HG02852 (cell line): Measurements from ENCODE around the gene TENM4.

Experiments
- ATAC-seq: cut with Tn5 transposase; IDR thresholded peaks from one replicate; pipeline ENCODE4 v1.9.1; 2021; ENCODE audit warnings: mild to moderate bottlenecking, moderate library complexity; ENCODE audit not compliant: unreplicated experiment

The TENM4 gene

DNA sequence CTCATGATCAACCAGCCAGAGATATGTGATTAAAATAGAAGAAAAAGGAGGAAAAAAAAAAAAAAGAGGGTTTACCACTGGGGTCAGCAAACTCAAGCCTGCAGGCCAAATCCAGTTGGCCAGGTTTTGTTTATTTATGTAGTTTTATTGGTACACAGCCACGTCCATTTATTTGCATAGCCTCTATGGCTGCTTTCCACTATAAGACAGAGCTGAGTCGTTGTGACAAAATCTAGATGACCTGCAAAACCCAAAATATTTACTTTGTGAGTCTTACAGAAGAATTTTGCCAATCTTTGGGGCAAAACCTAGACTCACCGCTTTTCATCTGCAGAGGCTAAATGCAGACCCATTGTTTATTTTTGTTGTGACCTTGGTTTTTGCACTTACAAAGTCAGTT, 87.1 kb downstream of the TENM4 start:
- ATAC-seq, result no peak

DNA sequence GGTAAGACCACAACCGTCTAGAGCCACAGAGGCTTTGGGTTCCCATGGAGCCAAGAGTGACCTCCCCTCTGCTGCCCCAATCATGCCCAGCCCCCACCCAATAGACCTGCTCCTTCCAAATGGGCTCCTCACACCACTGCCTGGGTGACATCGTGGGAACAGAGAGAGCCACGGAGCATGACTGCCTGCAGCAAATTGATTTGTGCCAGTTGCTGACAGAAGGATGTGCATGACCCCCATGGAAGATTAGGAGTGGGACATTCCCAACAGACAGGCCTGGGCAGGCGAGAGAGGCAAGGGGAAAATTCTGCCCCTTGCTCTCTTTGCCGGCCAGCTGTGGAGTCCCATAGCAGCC, 88.5 kb downstream of the TENM4 start:
- no peak for ATAC-seq

DNA sequence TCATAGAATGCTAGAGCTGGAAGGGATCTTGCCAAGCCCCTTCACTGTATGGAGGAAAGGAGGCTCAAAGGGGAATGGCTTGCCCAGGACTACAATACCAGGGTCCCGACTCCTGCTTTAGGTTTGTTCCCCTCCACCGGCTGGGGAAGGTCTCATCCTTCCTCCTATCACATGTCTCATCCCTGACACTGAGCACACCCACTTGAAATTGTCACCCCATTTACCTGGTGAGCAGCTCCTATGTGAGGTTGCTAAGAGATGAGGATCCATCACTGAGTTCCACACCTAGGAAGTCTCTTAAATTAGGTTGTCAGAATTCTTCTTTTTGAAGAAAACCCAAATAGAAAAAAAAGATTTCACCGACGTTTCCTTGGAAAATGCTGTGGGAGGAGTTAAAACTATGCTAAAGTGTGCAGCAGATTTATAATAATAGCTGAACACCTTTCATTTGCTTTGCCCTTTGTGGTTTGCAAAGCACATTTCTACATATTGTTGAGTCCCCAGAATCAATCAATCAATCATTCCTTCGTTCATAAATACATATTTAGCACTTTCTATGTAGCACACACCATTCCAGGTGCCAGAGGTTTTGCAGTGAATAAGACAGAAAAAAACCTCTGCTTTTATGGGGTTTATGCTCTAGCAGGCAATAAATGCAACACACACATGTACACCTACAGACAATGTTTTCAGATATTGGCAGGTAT, 91.7 kb downstream of the TENM4 start:
- no peak for ATAC-seq

DNA sequence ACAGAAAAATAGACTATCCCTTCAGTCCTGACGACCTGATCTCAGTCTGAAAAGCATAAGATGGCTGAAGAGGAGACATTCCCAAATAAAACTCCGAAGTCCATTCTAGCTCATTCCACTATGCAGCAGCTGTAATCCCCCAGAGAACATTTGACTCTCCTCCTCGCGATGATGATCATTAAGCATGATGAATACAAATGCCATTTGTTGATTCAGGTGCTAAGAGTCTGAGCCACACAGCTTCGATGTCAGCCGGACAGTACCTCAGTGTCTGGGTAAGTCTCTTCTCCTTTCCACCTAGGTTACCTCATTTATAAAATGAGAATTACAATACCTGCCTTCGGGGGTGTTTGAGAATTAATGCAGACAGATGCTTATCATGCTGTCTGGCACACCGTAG, 94.8 kb downstream of the TENM4 start:
- no peak for ATAC-seq

DNA sequence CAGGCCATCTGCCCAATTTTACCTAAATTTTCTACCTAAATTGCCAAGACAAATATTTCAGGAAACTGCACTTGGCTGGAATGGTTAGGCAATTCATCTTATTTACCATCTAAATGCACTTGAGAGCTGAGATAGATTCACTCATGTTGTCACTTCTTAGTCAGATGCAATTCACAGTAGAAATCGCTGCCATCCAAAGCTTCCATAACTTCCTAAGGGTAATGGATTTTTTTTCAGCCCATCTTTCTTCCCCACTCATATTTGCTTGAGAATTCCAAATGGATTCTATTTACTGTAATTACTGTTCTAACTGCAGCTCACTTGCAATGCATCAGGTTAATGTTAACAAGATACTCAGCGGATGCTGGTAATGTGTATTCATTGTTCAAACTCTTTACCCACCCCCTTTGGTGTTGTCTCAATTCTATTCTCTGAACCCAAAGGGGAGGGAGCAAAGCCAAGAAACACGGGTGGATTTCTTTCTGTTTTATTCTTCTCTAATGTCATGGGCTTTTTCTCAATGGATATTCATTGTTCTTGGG, 96.0 kb downstream of the TENM4 start:
- no peak for ATAC-seq

DNA sequence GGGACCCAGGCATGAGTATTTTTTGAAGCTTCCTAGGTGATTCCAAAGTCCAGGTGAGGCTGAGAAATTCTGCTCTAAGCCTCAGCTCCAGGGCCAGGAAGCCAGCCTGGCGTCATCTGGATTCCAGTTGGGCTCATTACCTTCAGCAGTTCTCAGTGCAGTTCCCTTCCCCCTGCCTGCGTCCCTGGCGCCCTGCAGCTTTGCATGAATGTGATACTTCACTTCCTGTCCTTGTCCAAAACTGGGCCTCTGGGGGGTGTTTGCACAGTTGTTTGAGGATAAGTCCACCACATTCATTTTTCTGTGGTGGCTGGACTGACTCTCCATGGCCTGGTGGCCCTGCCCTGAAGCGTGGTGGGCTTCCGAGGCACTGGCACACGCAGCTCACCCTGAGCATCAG, 98.1 kb downstream of the TENM4 start:
- ATAC-seq, result no peak

DNA sequence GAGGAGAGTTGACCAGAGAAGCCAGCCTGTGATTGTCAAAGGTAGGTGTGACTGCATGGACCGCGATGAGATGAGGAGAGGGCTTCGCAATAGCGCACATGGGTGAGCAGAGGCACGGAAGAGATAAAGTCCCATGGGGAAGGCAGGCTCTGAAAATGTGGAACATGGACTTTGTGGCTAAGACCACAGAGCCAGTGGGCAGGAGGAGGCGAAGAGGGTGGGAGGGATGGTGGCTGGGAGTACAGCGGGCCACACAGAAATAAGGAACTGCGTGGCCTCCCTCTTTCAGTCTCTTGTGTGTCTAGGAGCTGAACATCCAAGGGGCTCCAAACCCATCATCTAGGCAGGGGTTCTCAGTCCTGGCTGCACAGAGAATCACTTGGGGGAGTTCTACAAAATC, 98.6 kb downstream of the TENM4 start:
- ATAC-seq, result no peak

DNA sequence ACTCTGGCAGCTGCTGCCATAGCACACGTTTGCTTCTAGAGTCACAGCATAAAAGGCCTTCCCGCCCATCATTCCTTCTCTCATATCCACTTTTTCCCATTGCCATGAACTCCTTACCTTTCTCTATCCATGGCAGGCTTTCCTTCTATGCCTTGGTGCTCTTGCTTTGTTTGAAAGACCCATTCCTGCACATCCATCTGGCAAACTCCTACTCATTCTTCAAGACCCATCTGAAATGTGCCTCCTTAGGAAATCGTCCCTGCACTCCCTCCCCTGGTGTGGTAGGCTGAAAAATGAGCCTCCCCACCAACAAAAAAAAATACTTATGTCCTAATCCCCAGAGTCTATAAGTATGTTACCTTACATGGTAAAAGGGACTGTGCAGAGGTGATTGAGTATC, 100.3 kb downstream of the TENM4 start:
- ATAC-seq, result no peak

DNA sequence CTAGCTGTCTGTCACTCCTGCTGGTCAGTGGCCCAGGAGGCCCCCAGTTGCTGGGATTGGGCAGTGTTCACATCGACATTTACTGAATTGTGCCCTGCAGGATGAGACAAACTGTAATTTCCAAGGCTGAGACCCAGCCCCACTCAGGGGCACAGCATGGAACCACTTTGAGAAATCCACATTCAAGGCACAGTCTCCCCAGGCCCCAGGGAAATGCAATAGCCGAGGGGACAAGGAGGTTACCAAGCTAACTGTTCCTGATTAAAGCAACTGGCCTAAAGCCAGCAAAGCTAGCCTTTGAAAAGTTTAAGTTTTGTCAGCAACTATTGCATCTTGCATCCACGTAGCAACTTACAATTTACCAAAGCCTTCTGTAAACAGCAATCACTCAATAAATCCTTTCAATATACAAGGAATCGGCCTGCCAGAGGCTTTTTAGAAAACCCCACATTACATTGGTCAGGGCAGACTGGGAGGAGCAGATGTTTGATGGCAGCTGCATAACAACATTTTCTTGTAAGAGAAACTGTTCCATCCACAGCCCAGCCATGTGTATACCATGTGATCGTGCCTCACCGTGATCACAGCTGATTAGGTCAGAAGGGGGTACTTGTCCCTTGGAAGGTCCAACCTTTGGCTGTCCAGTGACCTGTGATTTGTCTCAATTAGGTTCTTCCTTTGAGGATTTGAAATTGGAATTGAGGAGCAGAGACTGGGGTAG, 103.9 kb downstream of the TENM4 start:
- no peak for ATAC-seq

DNA sequence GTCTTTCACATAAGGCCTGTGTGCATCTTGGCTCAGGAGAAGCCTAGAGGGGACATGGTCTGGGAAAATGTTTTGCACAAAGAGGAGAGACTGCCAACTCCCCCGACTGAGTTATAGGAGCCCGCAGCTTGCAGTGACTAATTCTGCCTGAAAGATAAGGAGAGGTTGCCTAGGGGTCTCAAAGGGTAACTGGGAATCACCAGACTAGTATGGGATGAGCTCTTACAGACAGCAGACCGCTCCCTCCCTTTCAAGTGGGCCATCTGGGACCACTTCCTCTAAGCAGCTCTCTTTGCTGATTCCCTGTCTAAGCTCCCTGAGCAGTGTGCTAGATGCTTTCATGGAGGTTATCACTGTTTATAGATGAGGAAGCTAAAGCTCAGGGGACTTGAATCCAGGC, 105.1 kb downstream of the TENM4 start:
- no peak for ATAC-seq

DNA sequence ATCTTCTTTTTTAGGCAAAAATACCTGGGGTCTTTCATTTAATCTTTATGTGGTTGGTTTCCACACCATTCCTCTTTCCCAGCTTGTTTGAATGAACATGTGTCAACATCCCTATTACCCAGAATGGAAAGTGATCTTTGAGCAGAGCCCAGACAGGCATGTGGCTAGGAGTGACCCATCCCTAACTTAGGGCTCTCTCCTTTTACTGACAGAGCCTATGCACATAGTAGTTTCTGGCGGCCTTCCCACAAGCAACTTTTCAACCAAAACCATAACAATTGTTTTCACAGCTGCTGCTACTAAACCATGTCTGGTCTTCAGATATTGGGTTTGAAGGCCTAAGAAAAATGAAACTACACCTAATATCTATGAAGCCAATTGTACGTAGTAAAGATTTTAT, 107.5 kb downstream of the TENM4 start:
- ATAC-seq, result no peak

DNA sequence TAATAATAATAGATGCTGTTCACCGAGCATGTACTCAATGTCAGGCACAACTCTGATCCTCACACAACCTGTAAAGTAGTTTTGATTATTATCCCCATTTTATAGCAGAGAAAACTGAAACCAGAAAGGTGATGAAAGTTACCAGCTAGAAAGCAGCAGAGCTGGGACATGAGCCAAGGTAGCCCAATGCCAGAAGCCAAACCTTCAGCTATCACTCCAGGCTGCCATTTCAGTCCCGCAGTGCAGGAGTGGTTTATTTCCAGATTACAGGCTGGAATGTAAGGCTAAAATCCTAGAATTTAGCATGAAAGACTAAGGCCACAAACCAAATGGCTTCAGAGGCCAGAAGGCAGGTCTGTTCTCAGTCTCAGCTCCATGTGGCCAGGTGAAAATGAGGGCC, 108.8 kb downstream of the TENM4 start:
- ATAC-seq, result no peak

DNA sequence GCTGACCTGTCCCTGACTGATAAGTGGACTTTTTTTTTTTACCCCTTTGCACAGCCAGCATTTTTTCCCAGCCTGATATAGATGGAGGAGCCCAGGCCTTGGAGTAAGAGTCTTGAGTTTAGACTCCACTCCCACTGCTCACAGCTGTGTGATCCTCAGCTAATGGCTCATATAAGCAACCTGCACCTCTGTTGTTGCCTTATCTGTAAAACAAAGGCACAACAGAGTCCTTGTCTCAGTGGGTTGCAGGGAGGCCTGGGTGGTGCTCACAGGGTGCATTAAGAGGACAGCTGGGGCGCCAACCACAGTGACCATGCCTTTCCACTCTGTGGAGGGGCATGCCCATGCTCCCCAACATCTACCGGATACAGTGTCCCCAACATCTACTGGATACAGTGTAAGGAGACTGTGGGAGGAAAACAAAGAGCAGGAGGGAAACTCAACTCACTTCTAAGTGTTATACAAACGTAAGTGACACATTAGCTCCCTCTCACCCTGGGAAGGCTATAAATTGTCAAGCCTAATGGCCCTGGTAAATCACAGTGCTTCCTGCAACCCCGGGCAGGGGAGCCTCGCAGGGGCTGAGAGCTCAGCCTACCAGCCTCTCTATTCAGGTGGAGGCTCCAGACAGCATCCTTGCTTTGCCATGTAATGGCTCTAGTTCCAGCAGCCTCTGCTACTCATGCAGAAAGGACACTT, 109.5 kb downstream of the TENM4 start:
- no peak for ATAC-seq

DNA sequence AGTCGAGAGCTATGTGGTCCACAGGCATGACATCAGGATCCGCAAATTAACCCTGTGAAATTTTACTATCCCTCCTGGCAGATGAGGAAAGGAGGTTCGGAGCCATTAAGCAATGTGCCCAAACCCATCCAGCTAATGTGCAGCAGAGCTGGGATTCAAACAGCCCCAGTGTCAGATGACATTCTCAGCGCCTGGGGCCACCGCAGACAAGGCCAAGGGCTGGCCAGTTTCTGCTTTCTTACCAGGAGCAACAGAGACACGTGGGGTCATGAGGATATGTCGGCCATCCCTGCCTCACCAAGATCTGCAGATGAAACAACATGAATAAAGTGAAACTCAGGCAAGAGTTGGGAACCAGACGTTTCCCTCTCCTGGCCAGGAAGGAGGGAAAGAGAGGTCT, 110.2 kb downstream of the TENM4 start:
- ATAC-seq, result no peak

DNA sequence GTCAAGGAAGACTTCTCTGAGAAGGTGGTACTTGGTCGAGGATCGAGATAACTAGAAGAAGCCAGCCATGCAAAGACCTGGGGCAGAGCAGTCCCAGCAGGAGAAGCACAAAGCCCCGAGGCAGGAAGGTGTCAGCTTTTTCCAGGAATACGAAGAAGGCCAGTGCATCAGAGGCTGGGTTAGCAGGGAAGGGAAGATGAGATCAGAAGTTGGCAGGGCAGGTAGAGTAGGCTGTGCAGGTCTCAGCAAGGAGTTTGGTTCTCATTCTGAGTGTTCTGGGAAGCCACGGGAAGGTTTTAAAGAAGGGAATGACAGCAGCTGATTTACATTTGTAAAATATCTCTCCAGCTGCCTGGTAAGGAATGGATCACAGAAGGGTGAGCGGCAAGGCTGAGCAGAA, 111.3 kb downstream of the TENM4 start:
- no peak for ATAC-seq

DNA sequence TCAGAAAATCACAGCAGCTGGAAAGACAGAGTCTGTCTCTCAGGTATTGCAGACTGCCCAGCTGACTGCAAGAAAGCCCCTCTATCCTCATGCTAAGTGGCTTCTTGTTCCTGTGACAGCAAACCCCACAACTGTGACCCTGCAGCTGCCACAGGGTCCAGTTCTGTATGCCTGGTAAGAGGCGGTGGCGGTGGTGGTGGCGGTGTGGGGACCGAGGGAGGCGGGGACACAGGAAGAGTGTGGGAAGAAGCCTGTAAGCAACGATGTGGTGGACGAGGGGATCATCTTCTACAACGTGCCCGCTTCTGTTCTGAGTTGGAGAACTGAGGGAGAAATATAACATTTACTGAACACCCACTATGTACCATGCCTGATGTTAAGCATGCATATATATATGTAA, 112.4 kb downstream of the TENM4 start:
- no peak for ATAC-seq

DNA sequence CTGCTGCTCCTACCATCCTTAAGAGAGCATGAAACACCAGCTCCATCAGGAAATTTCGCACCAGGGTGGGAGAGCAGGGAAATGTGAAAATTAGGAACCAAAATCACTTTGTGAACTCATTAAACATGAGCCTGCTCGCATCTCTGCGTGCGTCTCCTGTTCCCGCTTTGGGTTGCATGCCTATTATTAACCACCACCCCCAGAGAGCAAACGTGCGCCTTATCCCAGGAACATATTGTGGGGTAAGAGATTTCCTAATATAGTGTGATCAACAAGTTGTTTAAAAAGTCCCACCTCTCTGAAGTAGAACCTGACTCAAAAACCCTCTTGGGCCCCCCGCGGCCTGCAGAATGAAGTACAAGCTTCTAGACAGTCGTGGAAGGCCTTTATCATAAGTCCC, 115.0 kb downstream of the TENM4 start:
- no peak for ATAC-seq

DNA sequence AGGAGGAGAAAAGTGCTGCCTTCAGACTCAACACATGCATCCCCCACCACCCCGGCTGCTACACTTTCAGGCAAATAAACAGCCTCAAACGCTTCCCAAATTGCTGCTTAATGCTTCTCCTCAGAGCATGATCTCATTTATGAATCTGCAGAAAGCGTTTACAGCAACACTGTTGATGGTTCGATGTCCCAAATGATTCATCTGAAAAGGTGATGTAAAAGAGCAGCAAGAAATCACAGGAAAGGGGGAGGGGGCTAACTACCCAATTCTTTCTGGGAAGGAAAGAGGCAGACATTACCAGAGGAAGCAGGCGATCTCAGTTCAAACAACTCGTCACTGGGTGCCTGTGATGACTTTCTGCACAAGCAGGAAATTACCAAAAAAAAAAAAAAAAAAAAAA, 119.6 kb downstream of the TENM4 start:
- no peak for ATAC-seq

DNA sequence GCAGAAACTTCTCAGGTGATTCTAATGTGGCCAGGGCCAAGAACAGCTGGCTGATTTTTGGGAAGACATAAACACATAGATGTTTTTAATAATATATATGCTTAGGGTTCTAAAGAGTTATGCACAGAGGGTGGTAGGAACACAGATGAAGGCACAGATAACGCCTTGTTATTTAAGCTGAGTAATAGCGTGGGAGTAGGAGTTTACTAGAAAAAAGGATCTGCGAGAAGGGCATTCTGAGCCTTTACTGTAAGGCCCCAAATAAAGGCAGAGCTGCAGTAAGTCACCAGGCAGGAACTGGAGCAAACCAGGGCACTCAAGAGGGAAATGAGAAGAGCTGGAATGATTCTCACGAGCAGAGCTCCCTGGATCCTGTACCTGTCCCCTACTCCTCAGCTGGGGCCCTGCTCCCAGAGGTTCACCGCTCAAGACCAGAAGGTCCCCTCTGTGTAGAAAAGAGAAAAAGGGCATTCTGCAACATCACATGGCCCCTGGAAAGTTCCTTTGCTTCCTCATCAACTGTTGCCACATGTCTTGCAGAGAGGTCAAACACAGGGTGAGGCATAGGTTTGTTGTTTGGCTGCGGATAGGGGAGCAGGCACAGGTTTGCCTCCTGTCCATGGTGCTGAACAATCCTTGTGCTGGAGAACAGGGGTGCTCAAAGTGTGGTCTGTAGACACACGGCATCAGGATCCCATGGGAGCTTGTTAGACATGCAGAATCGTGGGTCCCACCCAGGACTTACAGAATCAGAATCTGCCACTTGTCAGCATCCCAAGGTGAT, 125.7 kb downstream of the TENM4 start:
- no peak for ATAC-seq

DNA sequence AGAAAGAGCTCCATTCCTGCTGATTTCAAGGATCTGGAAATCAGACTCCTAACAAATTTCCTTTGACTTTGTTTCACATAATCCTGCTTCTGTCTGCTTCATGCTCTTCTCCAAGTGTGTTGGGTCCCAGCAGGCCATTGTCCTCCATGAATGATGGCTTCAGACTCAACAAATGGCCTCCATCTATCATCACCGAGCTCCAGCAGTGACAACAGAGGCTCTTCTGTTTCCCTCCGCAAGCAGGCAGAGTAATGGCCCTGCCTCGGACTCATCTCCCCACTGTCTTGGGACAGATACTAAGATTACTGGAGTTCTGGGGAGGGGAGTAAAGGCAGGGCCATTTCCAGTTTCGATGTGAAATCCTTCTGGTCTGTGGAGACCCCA, 127.3 kb downstream of the TENM4 start:
- no peak for ATAC-seq
